ENCODE data around the gene BYSL. TPM values are rescaled to one million over a fixed set of nuclear protein-coding genes. Genes with fewer than 3 reads are reported as not detected.

The BYSL gene
- total RNA-seq, 1 experiment from 2014 or later = 50.8 TPM

DNA sequence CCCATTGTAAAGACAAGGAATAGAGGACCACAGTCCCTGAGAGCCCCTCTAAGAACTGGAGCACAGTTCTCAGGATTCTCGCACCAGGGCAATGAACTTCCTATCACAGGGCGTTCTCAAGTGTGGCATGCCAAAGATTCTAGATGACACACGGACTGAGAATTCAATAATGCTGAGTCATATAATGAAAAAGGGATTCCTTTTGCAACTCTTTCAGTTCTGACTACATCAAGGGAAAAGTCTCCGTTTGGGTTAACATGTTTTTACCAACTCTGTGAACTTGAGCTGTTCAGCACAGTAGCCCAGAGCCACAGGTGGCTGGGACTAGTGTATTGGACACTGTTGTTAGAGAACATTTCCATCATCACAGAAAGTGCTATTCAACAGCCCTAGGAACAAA is 3.8 kb upstream of the BYSL start:
- peaks cover 14% of the 10 kb centered on the region for H3K4me1 Mint-ChIP-seq
- H3K27me3 Mint-ChIP-seq (ENCODE audit: low read depth) = no peaks in the 10 kb centered on the region
- no peaks in the 10 kb centered on the region for H3K9me3 Mint-ChIP-seq
- H3K4me3 Mint-ChIP-seq = no peak overlapping the region
- POLR2A ChIA-PET = no interaction called here
- TF ChIP-seq PRDM15 (CRISPR knock-in tag; IDR thresholded peaks at IDR 0.05) = no peak
- no peak for TF ChIP-seq HMGA2 (CRISPR knock-in tag; IDR thresholded peaks at IDR 0.05)
- TF ChIP-seq, protein P1, sequence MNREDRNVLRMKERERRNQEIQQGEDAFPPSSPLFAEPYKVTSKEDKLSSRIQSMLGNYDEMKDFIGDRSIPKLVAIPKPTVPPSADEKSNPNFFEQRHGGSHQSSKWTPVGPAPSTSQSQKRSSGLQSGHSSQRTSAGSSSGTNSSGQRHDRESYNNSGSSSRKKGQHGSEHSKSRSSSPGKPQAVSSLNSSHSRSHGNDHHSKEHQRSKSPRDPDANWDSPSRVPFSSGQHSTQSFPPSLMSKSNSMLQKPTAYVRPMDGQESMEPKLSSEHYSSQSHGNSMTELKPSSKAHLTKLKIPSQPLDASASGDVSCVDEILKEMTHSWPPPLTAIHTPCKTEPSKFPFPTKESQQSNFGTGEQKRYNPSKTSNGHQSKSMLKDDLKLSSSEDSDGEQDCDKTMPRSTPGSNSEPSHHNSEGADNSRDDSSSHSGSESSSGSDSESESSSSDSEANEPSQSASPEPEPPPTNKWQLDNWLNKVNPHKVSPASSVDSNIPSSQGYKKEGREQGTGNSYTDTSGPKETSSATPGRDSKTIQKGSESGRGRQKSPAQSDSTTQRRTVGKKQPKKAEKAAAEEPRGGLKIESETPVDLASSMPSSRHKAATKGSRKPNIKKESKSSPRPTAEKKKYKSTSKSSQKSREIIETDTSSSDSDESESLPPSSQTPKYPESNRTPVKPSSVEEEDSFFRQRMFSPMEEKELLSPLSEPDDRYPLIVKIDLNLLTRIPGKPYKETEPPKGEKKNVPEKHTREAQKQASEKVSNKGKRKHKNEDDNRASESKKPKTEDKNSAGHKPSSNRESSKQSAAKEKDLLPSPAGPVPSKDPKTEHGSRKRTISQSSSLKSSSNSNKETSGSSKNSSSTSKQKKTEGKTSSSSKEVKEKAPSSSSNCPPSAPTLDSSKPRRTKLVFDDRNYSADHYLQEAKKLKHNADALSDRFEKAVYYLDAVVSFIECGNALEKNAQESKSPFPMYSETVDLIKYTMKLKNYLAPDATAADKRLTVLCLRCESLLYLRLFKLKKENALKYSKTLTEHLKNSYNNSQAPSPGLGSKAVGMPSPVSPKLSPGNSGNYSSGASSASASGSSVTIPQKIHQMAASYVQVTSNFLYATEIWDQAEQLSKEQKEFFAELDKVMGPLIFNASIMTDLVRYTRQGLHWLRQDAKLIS (CRISPR knock-in tag; IDR thresholded peaks at IDR 0.05; ENCODE audit: borderline replicate concordance) = no peak
- no peak for TF ChIP-seq JUN (CRISPR knock-in tag; IDR thresholded peaks at IDR 0.05)
- TF ChIP-seq EMX1 (CRISPR knock-in tag; IDR thresholded peaks at IDR 0.05) = no peak
- no peak for TF ChIP-seq ZNF671 (CRISPR knock-in tag; IDR thresholded peaks at IDR 0.05)
- TF ChIP-seq ZNF317 (CRISPR knock-in tag; IDR thresholded peaks at IDR 0.05; ENCODE audit: borderline replicate concordance, low read depth) = no peak
- no peak for TF ChIP-seq ATF2 (CRISPR knock-in tag; IDR thresholded peaks at IDR 0.05; ENCODE audit: borderline replicate concordance, low read depth)
- no peak for TF ChIP-seq ZNF263 (CRISPR knock-in tag; IDR thresholded peaks at IDR 0.05; ENCODE audit: low read depth)
- no peak for TF ChIP-seq ZNF138 (CRISPR knock-in tag; conservative IDR thresholded peaks at IDR 0.05)
- TF ChIP-seq USF2 (CRISPR knock-in tag; IDR thresholded peaks at IDR 0.05) = no peak
- no peak for TF ChIP-seq FOXK1 (CRISPR knock-in tag; IDR thresholded peaks at IDR 0.05)
- no peak for TF ChIP-seq SMAD4 (CRISPR knock-in tag; IDR thresholded peaks at IDR 0.05)
- TF ChIP-seq JAZF1 (CRISPR knock-in tag; IDR thresholded peaks at IDR 0.05) = no peak
- no peak for TF ChIP-seq ATF3 (CRISPR knock-in tag; conservative IDR thresholded peaks at IDR 0.05)
- TF ChIP-seq PRRX2 (CRISPR knock-in tag; IDR thresholded peaks at IDR 0.05) = no peak
- TF ChIP-seq, protein P2, sequence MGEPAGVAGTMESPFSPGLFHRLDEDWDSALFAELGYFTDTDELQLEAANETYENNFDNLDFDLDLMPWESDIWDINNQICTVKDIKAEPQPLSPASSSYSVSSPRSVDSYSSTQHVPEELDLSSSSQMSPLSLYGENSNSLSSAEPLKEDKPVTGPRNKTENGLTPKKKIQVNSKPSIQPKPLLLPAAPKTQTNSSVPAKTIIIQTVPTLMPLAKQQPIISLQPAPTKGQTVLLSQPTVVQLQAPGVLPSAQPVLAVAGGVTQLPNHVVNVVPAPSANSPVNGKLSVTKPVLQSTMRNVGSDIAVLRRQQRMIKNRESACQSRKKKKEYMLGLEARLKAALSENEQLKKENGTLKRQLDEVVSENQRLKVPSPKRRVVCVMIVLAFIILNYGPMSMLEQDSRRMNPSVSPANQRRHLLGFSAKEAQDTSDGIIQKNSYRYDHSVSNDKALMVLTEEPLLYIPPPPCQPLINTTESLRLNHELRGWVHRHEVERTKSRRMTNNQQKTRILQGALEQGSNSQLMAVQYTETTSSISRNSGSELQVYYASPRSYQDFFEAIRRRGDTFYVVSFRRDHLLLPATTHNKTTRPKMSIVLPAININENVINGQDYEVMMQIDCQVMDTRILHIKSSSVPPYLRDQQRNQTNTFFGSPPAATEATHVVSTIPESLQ (CRISPR knock-in tag; IDR thresholded peaks at IDR 0.05) = no peak
- no peak for TF ChIP-seq RELA (CRISPR knock-in tag; IDR thresholded peaks at IDR 0.05; ENCODE audit: borderline replicate concordance)
- TF ChIP-seq ESRRA (CRISPR knock-in tag; IDR thresholded peaks at IDR 0.05; ENCODE audit: borderline replicate concordance) = no peak
- ATAC-seq (no peak), DNase-seq (ENCODE audit: low spot score) (no peak)
- peak overlapping the region; percentile 58; the same call in 1 of the 2 replicates for H3K27ac Mint-ChIP-seq
- CTCF ChIA-PET = no interaction called here
- peaks cover 21% of the 10 kb centered on the region for H3K36me3 Mint-ChIP-seq
